Measurements from ENCODE around the gene THOC5.
A peak's percentile ranks its signal among the peaks of the same experiment; 100 is the strongest.
"Not testable (repeated sequence)": the region's sequence is repeated elsewhere in the genome, so short reads cannot be mapped to it uniquely, and the experiment has no call there.

THOC5 gene

DNA sequence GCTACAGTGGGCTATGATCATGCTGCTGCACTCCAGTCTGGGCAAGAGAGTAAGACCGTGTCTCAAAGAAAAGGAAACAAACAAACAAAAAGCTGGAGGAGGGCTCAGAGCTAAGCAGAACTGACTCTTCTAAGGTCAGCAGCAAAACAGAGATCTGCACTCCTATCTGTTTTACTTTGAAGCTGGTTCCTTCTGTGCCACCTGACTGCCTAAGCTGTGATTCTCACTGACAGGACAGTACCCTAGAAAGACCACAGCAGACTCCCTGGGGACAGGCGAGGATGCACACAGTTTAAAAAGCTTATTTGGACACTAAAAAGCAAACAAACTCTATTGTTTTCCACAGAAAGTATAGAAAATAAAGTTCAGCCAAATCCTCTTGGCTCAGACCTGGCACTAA lies 43.0 kb downstream of the THOC5 start:
- DNase-seq (ENCODE audit: low spot score) = no peak

DNA sequence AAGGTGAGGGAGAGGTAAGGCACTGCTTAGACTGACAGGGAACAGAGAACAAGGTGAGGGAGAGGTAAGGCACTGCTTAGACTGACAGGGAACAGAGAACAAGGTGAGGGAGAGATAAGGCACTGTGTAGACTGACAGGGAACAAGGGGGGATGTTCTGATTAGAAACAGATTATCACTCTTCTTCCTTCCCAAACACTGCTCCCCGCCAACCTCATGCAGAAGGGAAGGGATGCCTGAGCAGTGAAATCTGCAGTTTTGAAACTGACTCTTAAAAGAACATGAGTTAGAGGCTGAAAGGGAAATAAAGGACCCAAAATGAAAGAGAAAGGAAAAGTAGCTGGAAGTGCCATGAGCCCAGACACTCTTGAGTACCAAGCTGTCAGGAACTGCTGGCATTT lies 43.7 kb downstream of the THOC5 start:
- DNase-seq (ENCODE audit: low spot score) = no peak

DNA sequence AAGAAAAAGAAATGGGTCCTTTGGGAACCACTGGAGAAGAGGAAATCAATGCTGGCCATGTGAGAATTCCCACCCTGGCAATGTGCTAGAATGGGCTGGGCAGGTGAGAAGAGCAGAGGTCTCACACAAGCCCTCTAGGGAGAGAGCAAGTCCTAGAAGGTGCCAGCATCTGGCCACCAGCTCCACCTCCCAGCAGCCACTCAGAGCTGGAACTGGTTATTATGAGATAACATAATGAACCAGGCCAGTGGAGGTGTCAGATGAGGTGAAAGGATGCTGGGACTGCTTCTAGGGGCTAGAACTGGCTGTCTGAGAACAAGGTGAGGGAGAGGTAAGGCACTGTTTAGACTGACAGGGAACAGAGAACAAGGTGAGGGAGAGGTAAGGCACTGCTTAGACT lies 44.3 kb downstream of the THOC5 start:
- no peak for DNase-seq (ENCODE audit: low spot score)

DNA sequence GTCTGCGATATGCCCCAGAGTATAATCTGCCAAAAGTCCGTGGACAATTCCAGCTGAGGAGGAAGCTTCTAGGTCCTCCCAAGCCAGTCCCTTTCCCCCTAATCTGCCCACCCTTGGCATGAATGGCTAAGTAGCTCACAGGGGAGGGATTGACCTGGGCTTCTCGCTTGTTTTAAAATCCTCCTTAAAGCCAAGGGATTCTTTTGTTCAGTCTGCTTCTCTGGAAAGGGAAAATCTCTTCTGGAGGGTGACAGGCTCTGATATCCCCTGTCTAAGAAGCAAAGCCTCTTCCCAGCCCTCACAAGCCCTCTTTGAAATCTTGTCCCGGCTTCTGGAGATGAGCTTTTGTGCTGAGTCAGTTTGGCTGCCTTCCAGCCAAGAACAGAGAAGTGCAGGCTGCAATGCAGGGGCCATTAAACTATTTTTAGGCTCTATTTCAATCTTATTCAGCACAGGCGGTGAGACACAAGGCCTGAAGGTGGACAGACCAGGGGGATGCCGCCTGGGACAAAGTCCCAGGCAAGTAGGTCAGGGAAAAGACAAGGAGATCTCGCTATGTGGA lies 49.7 kb downstream of the THOC5 start:
- peak; percentile 56 for DNase-seq (ENCODE audit: low spot score)

DNA sequence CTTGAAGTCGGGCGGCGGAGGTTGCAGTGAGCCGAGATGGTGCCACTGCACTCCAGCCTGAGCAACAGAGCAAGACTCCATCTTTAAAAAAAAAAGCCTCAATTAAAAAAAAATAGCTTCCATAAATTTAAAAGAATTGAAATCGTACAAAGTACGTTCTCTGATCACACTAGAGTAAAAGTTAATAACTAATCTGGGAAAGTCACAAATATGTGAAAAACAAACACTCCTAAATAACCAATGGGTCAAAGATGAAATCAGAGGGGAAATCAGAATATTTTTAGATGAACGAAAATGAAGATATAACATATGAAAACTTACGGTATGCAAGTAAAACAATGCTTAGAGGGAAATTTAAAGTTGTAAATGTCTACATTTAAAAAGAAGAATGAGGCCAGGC lies 53.7 kb downstream of the THOC5 start:
- no peak for DNase-seq (ENCODE audit: low spot score)

DNA sequence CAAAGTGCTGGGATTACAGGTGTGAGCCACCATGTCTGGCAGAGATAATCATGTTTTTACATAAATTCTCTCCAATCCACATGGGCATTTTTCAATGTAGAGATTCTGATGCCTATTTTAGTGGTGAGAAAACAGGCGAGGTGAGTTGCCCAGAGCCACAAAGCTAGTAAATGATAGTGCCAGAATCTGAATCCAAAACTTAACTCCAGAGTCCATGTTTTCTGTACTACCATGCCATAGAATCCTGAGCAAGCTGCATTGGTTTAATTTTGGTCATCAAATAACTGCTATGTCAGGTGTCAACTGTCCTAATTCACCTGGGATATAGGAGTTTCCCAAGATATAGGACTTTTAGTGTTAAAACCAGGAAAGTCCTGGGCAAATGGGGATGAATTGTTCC lies 59.9 kb downstream of the THOC5 start:
- DNase-seq (ENCODE audit: low spot score) = no peak

DNA sequence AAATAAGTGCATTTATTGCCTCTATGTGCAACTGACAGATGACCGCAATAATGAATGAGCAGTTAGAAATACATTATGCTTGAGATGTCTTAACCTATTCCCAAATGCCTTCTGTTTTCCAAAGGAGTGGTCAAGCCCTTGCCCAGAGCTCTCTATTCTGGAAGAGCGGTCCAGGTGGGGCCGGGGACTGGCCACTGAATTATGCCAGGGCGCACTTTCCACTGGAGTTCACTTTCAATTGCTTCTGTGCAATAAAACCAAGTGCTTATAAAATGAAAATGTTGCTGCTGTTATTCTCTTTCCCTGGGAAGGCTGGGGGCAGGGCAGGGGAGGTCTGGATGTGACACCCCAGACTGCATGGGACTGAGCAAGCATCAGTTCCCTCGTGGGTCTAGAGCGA lies 62.5 kb downstream of the THOC5 start:
- no peak for DNase-seq (ENCODE audit: low spot score)

DNA sequence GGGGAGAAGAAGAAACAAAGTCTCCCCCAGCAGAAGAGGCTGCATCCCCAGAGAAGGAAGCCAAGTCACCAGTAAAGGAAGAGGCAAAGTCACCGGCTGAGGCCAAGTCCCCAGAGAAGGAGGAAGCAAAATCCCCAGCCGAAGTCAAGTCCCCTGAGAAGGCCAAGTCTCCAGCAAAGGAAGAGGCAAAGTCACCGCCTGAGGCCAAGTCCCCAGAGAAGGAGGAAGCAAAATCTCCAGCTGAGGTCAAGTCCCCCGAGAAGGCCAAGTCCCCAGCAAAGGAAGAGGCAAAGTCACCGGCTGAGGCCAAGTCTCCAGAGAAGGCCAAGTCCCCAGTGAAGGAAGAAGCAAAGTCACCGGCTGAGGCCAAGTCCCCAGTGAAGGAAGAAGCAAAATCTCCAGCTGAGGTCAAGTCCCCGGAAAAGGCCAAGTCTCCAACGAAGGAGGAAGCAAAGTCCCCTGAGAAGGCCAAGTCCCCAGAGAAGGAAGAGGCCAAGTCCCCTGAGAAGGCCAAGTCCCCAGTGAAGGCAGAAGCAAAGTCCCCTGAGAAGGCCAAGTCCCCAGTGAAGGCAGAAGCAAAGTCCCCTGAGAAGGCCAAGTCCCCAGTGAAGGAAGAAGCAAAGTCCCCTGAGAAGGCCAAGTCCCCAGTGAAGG lies 64.3 kb downstream of the THOC5 start:
- DNase-seq (ENCODE audit: low spot score) = not testable (repeated sequence)

DNA sequence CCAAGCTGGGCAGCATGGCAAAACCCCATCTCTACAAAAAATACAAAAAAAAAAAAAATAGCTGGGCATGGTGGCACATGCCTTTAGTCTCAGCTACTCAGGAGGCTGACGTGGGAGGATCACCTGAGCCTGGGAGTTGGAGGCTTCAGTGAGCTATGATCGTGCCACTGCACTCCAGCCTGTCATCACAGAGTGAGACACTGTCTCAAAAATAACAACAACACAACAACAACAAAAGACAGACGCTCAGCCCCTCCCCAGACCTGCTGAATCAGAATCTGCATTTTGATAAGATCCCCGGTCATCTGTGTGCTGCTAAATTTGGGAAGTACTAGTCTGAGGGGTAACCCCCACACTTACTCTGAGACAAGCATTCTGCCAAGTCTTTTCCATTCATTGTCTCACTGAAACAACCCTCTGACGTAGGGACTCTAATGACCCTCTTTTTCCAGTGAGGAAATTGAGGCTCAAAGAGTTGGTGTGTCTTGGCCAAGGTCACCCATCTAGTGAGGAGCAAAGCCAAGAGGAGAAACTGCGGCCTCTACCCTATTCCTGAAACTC lies 66.1 kb downstream of the THOC5 start:
- no peak for DNase-seq (ENCODE audit: low spot score)

DNA sequence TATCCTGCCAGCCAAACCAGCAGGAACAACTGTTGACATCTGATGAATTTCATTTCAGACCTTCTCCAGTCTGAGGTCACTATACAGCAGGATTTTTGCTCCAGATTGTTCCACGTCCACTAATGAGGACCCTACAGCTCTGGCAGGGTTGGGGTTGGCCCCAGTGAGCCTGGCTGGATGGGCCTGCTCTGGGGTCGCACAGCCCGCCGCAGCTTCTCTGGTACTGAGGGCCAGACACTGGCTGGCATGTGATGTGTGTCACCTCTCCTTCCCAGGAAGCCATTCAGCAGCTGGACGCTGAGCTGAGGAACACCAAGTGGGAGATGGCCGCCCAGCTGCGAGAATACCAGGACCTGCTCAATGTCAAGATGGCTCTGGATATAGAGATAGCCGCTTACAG lies 68.1 kb downstream of the THOC5 start:
- DNase-seq (ENCODE audit: low spot score) = no peak

DNA sequence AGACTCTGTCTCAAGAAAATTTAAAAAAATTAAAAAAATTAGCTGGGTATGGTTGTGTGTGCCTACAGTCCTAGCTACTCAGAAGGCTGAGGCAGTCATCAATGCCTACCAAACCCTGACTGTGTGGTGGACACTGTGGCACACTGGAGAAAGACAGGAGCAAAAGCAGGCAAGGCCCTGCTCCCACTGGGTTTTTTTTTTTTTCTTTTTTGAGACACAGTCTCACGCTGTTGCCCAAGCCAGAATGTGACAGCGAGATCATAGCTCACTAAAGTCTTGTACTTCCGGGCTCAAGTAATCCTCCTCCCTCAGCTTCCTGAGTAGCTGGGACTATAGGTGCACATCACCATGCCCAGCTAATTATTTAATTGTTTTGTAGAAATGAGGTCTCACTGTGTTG lies 68.9 kb downstream of the THOC5 start:
- no peak for DNase-seq (ENCODE audit: low spot score)

DNA sequence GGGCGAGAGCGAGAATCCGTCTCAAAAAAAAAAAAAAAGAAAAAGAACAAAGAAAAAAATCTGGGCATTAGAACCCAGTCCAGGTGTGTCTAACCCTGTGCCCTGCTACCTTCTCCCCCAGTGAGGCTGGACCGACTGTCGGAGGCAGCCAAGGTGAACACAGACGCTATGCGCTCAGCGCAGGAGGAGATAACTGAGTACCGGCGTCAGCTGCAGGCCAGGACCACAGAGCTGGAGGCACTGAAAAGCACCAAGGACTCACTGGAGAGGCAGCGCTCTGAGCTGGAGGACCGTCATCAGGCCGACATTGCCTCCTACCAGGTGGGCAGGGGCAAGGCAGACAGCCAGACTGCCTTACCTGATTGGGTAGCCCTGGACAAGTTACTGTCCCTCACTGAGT lies 70.3 kb downstream of the THOC5 start:
- DNase-seq (ENCODE audit: low spot score) = no peak

DNA sequence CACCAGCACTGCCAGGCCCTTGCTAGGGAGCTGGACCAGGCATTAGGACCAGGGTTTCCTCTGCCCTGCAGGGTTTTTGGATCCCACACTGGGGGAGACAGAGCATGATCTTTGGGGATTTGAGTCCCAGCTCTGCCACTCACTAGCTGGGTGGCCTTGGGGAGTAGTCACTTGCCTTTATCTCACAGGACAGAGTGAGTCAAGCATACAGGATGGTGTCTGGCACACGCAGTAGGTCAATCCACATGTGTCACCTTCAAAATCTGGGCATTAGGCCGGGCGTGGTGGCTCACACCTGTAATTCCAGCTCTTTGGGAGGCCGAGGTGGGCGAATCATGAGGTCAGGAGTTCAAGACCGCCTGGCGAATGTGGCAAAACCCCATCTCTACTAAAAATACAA lies 70.8 kb downstream of the THOC5 start:
- no peak for DNase-seq (ENCODE audit: low spot score)

DNA sequence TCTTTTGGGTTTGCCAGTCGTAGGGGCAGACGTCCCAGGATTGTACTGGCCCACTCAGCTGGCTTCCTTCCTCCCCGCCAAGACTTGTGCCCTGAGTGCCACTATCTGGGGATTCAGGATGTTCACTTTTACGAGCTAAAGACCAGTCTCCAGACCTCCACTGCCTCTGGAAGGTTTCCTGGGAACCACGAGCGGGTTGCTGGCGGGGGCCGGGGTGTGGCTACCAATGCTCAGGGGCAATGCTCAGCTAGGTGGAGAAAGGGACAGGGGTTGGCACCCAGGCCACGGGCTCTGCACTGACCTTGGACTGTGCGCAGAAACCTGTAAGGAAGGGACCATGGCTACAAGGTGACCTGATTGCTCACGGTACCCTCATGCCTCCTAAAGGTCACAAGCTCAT lies 71.3 kb downstream of the THOC5 start:
- DNase-seq (ENCODE audit: low spot score) = no peak

DNA sequence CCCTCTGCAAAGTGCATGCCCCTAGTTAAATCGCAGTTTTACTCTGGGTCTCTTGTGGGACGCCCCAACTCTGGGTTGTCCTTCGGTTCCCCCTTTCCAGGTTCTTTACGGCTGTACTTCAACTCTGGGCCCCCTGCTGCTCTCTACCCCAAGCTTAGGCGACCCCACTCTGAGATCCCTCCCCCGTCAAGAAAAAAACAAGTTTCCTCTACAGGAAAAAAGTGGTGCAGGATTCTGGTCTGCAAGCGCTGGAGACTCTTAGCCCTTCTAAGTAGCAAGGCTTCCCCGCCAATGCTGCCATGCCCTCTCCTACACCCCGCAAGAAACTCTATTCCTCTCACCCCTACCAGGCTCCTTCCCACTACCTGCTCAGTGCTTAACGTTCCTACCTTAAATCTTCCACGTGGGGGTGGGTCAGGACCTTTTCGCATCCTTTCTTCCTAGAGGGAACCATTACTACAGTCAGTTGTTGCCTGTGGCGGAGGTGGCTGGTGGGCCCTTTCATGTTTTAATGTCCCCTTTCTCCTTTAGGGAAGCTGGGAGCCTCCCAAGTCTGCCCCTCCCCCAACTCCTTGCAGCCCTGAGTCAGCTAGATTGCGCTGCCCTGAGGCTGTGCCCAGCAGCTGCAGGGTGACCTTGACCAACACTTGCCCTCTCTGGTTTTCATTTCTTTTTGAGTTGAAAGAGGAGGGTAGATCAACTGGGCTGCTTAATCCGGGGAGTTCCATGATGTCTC lies 72.1 kb downstream of the THOC5 start:
- DNase-seq (ENCODE audit: low spot score) = no peak

DNA sequence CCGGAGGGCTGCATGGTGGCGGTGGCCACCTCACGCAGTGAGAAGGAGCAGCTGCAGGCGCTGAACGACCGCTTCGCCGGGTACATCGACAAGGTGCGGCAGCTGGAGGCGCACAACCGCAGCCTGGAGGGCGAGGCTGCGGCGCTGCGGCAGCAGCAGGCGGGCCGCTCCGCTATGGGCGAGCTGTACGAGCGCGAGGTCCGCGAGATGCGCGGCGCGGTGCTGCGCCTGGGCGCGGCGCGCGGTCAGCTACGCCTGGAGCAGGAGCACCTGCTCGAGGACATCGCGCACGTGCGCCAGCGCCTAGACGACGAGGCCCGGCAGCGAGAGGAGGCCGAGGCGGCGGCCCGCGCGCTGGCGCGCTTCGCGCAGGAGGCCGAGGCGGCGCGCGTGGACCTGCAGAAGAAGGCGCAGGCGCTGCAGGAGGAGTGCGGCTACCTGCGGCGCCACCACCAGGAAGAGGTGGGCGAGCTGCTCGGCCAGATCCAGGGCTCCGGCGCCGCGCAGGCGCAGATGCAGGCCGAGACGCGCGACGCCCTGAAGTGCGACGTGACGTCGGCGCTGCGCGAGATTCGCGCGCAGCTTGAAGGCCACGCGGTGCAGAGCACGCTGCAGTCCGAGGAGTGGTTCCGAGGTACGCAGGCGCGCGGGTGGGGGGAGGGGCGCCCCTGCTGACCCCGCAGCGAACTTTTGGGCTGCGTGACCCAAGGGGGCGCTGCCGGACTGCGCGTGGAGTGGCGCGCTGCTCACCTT lies 72.9 kb downstream of the THOC5 start:
- peak; percentile 71 for DNase-seq (ENCODE audit: low spot score)

DNA sequence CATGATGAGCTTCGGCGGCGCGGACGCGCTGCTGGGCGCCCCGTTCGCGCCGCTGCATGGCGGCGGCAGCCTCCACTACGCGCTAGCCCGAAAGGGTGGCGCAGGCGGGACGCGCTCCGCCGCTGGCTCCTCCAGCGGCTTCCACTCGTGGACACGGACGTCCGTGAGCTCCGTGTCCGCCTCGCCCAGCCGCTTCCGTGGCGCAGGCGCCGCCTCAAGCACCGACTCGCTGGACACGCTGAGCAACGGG lies 73.4 kb downstream of the THOC5 start:
- no peak for DNase-seq (ENCODE audit: low spot score)

DNA sequence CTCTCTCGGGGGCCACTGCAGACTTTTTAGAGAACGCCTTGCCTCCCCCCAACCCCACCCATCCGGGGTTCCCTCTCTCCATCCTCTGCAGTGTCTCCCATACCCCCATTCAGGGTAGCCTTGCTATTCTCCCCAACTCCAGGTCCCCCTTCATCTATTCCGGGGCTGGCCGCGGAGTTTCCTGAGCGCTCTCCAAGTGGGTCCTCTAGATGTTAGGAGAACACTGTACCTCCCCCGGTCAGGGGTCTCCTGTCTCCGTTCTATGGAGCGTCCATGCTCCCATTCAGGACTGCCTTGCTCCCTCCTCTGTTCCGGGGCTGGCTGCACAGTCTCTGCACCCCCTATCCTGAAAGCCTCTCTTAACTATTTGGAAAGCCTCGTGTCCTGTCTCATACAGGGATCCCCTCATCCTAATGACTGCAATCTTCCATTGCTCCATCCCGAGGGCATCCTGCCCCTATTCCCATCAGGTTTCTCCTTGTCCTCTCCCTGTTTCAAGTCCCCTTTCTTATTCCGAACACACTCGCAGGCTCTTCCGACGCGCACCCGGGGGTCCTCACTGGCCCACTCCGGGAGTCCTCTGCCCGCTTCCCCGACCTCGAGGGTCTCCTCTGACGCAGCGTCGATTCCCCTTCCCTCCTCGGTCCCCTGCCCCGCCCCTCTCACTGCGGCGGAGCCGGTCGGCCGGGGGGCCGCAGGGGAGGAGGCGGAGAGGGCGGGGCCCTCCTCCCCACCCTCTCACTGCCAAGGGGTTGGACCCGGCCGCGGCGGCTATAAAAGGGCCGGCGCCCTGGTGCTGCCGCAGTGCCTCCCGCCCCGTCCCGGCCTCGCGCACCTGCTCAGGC lies 73.9 kb downstream of the THOC5 start, which contains the start of gene NEFH:
TSS of gene NEFH (plus strand) at position 802 of the 845 bp plus-strand sequence. CDS start 45 bp downstream, outside the sequence.
- no peak for DNase-seq (ENCODE audit: low spot score)

DNA sequence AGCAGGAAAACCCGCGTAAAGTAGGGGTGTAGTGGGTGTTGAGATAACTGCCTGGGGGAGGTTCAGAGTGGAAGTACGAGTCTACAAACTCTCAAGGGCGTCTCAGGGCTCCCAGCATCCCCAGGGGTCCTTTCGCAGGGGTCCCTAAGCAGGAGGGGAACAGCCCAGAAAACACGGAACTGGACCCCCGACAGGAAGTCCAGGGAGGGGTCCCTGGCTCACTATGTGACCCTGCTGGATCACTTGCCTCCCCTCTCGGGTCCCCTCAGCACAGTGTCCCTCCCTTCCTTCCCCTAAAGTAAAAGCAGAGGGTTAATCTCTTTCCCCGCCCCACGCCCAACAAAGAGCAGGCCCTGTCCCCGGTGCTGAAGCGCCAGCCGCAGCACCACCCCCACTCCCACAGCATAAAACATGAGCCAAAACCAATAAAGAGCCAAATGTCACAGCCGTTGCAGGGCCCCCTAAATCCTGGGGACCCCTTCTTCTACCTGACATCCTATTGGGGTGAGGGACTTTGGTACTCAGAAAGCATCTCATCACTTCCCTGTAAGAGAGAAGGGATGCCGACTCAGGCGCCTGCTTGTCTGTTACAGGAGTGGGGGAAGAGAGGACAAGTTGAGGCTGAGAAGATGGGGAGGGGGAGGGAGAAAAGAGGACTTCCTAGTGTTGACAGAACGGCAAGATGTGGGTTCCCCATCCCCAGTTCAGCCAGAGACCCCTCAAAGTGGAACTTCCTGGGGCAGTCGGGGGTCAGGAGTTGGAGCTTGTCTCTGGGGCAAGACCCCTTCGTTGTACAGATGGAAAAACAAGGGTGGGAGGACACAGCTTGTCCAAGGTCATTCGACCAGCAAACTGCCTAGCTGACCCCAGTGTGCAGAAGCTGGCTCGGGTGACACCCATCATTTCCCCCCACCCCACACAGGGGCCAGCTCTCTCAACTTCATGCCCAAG lies 75.0 kb downstream of the THOC5 start:
- DNase-seq (ENCODE audit: low spot score) = peak; percentile 82

DNA sequence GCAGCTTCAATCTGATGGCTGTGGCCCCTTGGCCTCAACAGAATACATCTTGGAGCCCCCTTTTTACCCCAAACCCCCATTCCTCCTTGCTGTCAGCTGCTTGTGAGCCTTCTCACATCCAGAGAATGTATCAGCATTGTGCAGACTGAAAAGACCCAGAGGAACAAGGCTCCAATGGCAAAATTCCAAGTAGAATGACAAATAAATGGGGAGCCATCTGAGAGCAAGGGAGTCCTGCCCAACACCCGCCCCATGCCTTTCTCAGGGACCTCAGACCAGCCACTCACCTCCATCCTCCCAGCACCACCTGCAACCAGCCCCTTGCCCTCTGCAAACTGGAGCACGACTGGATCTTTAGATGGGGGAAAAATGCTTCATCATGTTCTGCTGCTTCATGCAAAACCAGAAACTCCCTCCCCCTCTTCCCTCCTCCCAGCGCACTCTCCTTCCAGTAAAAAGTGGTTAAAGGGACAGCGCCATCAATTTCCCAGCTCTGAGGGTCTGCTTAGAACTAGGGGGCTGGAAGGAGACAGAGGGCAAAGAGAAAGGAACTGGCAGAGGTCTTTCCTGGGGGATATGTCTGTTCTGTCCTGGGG lies 75.7 kb downstream of the THOC5 start:
- DNase-seq (ENCODE audit: low spot score) = no peak

Data from ecto neural progenitor cell (in vitro differentiated cells).